Measurements from ENCODE around the gene ODAD2.
"Not testable (repeated sequence)": the region's sequence is repeated elsewhere in the genome, so short reads cannot be mapped to it uniquely, and the experiment has no call there.

ODAD2 gene

DNA sequence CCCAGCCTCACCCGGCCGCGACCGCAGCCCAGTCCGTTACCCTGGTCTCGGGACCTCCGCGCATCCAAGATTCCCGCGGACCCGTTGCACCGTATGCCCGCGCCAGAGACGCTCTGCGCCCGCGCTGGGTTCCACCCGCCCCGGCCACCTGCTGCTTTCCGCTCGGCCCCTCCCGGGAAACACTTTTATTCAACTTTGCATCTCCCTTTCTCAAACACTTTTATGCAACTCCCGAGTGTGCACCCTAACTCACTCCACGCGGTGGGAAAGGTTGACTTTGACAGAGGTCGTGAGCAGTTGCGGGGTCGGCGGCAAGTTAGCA lies at the start of gene ODAD2:
TSS of gene ODAD2 (minus strand) at position 126 of the 322 bp plus-strand sequence. CDS start 3,937 bp downstream, outside the sequence.
- DNase-seq = no peak

DNA sequence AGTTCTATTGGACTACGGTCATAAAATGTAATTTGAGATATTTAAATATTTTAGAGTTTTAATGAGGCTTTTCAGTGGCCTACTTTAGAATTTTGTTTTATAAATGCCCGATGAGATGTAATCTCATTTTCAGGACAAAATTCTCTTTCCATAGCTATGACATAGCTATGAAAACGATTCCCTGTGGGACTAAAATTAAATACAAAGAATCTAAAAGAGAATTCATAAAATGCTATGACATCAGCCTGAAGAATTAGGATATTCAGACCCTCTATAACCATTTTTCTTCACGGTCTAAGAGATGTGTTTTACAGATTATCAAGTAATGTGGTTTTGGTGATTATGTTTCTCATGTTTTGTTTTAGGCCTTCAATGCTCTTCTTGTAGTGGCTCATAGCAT lies 48.2 kb upstream of the ODAD2 start:
- DNase-seq = no peak

DNA sequence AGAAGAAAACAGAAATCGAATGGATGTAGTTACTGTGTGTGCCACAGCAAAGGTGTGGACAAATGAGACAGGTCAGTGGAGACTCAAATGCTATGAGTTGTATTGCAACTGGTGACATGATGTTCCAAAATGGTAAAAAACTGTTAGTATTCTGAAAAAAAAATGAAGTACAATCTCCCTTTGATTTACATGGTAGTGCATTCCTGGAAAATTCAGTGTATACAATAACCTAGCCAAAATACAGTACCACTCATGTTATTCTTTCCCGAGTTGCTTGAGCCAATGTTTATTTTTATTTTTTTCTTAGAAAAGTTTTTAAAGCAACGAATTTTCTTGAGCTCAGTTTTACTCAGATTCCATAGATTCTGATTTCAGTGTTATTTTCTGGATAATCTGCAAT lies 47.7 kb upstream of the ODAD2 start:
- DNase-seq = no peak

- no peak for DNase-seq
These were observed 45.1 kb upstream of the ODAD2 start for GRCh38 chr10:28043941-28044340.

- DNase-seq = no peak
These were observed 37.7 kb upstream of the ODAD2 start for GRCh38 chr10:28036587-28036986.

DNA sequence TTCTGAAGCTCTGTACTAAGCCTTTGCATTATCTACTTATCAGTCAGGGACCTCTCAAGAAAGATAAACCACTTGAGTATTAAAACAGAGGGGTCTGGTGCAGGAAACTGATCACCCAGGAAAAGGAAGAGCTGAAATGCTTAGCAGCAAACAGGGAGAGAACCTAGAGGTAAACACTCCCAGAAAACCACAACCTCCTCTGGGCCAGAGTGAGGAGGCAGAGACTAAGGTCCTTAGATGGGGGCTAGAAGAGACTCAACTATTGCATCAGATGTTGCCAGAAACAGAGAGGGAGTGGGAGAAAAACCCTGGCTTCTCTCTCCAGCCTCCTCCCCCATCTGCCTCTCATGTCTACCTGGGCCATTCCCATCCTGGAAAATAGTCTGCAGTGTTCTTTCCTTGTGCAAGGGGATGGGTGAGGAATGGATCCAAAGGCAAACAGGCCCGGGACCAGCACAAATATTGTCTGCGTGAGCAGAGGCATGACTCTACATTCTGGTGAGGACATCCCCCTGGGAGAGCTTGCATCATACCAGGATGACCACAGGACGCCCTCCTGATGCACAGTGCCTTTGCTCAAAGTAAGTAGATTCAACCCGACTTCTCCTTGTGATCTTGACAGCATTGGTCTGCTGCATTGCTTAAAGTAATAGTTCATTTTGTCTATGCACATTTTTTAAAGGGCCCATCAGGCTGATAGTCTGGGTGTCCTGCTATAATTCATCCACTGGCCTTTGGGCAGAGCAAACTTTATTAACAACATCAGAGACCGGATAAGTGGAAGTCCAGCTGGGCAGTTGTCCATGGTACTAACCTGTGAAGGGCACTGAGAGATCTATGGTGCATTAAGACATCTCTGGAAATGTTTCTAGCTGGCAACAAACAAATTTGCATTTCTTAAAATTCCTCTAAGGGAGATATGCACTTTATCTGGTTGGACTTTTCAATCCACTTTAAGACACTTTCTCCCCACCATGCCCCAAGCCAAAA lies 22.4 kb upstream of the ODAD2 start:
- DNase-seq = no peak

GRCh38 chr10:28020080-28020860 lies 21.4 kb upstream of the ODAD2 start:
- DNase-seq = no peak

DNA sequence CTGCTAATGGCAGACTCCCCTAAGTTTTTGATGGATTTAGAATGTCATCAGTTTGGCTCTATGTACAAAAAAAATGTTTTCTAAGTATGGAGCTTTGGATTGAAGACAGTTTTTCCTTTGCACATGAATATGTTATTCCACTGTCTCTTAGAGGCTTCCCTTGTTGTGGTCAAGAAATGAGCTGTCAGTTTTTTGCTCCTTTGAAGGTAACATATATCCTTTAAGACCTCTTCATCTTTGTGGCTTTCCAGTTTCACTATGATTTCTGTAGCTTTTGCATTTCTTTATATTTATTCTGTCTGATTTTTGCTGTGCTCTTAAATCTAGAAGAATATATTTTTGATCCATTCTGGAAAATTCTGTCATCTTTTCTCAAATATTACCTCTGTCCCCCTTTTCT lies 15.8 kb upstream of the ODAD2 start:
- DNase-seq = no peak

DNA sequence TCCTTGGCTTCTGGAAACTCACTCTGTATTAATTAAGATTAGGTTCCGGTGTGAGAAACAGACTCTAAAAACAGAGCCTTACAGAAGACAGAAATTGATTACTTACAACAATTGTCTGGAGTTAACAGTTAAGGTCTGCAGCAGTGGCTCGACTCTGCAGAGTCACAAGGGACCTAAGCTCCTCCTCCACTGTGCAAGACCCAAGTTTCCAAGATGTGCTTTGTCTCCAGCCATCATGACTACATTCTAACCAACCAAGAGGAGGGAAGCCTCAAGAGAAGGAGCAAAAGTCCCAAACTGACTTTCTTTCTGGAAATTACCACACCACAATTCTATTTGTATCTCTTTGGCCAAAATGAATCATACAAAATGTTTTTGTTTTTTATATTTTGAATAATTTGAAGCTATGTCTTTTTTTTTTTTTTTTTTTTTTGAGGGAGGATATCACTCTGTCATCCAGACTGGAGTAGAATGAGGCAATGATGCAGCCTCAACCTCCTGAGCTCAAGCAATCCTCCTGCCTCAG lies 14.2 kb upstream of the ODAD2 start:
- DNase-seq = no peak

- no peak for DNase-seq
These were observed 11.9 kb upstream of the ODAD2 start for GRCh38 chr10:28010821-28011220.

GRCh38 chr10:28008054-28008453 lies 9.2 kb upstream of the ODAD2 start:
- no peak for DNase-seq

DNA sequence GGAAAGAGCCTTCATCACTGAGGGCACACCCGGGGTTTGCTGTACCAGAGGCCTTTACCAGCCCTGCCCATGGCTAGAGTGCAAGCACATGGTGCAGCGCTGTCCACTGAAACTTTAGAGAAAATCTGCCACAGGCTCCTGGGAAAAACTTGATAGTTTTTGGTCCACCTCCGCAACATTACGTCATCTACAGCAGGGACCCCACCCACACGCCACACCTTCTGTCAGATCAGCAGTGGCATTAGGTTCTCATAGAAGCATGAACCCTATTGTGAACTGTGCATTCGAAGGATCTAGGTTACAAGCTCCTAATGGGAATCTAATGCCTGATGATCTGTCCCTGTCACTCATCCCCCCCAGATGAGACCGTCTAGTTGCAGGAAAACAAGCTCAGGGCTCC lies 2.5 kb upstream of the ODAD2 start:
- no peak for DNase-seq

DNA sequence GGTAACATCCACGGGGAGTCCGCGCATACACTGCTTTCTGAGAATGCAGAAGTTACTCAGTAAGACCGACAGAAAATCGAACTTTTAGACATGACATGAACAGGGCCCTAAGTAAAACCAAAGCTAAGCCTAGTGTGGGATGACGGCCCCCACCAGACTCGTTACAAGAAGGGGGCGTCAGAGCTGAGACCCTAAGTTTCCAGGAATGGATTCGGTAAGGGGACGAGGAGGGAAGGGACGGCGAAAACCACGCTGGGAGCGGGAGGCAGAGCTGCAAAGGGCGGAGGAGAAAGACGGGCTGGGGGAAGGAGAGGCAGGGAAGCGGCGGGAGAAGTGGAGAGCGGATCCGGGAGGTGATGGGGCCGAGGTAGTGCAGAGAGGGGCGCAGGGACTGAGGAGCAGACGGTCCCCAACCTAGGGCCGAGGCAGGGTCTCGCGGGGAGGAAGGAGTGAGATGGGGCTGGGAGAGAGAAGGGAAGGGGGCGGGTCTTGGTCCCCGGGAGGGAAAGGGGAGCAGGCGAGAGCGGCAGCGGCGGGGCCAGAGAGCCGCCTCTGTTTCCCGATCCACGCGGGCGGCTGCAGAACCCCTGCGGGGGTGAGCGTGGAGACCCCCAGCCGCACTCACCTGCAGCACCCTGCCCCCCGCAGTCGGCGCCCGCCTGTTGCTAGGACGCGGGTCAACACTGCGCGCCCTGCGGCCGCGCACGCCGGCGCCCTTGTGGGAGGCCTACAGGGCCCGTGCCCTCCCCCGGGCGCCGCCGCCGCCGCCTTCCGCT lies 513 bp downstream of the ODAD2 start:
- peak; percentile 11 for DNase-seq

DNA sequence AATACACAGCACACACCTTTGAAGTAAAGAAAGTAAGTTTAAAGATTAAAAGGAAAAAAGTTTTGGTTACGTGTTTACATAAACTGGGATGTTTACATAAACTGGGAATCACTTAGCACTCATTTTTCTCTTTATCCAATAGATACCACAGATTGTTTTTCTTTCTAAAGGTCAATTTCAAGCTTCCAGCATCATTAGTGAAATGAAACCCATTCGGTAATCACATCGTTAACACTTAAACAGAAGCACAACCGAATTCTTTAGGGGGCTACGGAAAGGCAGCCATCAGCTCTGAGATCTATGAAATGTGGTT lies 1.1 kb downstream of the ODAD2 start:
- DNase-seq = no peak

DNA sequence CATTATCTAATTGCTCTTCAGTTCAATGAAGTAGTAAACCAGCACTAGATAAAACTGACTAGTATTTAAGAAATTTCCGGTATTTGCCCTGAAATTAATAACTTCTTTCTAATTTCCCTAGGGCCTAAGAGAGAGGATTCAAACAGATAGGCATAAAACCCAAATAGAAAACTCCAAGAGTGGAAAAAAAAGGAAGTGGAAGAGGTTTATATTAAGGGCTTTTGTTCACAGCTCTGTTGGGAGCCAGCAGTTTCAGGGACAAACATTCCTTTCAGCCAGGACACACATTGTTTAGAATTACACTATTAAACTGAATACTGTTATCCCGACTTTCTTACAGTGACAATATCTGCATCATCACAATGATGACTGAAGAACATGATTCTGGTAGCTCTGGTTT lies 3.6 kb downstream of the ODAD2 start:
- no peak for DNase-seq

- not testable (repeated sequence) for DNase-seq
These were observed 9.5 kb downstream of the ODAD2 start for GRCh38 chr10:27989357-27989756.

DNA sequence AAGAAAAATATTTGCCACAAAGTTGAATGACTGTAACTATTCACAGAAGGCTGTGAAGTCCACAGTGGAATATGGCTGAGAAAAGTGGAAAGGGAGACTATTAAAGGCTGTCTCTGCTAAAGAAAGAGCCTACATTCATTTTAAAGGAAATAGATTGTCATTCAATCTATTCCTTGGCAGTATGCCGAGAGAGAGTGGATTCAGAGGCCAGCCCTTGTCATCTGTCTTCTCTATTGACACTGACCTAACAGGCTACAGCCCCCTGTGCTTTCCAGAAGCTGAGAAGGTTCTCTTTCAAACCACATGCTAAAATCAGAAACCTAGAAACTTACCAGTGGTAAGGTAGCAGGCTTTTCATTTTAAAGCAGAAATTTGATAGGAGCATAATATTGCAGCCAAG lies 12.1 kb downstream of the ODAD2 start:
- DNase-seq = no peak

DNA sequence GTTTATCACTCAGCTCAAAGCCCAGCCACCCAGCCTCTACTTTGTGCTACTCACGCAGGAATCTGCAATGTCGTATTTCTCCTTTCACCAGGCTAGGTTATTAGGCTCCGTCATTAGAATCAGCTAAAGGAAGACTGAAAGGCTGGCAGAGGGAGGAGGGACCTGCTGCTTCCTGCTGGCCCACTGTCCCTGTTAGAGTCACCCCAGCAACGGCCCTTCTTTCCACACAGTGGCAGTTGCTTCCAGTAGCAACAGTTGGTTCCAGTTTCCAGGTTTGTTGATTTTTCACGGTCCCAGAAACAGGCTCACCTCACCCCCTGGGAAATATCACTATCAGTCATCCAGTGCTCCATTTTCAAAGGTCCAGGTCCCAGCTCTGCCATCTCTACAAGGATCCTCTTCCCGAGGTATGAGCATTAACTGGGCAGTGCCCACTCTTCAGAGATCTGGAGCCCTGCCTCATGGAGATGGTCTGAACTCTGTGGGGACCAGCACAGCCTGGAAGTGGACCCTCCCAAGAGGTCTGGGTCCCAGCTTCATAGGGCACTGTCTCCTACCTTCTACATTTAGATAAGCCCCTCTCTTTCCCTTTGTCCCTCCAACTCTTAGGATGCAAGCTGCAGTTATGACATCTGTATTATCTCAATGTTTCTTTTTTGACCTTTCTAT lies 15.9 kb downstream of the ODAD2 start:
- DNase-seq = no peak

DNA sequence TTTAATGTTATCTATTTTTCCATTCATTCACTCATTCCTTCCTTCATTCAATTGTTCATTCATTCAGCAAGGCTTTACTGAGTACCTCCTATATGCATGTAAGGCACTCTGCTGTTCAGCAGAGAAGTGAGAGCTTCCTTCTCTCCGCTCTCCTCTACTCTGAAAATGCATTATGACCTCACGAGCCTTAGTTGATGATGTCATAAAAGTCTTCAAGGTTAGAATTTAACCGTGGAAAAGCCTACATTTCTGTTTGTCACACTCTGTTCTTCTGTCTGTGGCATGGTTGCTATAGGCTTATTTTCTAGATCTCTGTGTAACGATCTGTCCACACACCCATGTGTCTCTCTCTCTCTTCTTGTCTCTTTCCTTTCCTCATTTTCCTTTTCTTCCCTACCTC lies 17.1 kb downstream of the ODAD2 start:
- DNase-seq = no peak

DNA sequence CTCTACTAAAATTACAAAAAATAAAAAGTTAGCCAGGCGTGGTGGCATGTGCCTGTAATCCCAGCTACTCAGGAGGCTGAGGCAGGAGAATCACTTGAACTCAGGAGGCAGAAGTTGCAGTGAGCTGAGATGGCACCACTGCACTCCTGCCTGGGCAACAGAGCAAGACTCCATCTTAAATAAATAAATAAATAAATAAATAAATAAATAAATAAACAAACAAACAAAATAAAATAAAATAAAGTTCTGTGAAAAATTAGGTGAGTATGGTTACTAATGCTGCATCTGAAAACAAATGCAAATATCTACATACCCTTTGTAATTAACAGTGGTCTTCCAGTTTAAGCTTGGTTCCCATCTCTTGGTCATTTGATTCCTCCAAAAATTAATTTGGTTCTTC lies 28.1 kb downstream of the ODAD2 start:
- not testable (repeated sequence) for DNase-seq

GRCh38 chr10:27969931-27970330 lies 28.9 kb downstream of the ODAD2 start:
- not testable (repeated sequence) for DNase-seq

DNA sequence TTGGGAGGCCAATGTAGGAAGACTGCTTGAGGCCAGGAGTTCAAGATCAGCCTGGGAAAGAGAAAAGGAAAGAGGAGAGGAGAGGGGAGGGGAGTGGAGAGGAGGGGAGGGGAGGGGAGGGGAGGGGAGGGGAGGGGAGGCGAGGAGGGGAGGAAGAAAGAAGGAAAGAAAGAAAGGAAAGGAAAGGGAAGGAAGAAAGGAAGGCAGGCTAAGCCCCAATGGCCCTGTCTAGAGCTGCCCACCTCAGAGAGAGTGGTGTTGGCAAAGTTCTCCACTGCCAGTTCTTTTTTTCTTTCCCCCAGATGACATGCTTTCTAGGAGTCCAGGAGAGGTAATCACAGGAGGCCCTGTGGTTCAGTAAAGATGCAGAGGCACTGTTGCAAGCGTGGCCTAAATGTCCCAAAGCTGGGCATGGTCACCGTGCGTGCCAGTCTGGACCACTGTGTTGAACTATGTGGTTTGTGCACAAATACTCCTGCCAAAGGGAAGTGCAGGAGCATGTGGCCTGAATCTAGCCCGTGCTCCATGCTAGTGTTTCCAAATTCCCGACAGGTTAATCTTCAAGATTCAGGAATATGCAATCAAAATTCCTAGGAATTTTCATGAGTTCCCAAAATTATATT lies 39.7 kb downstream of the ODAD2 start:
- no peak for DNase-seq
